Suprapubic skin (tissue), 4 donors: ENCODE results near the gene RELCH. TPM values are rescaled to one million over a fixed set of nuclear protein-coding genes. Genes with fewer than 3 reads are reported as not detected.
A peak's percentile ranks its signal among the peaks of the same experiment; 100 is the strongest.

ENCODE experiments used
- DNase-seq, 2 donors: peaks; one replicate each; pipeline ENCODE4 v3.0.0-alpha.2; 2019; ENCODE audit warnings: low spot score in 2 of 2
- H3K27ac ChIP-seq: fragments of 200-600 bp; sonication (generic); one replicate; pipeline ENCODE4 v1.5.1; 2019
- H3K27me3 ChIP-seq: fragments of 200-600 bp; sonication (generic); one replicate; pipeline ENCODE4 v1.5.1; 2019
- H3K36me3 ChIP-seq: fragments of 200-600 bp; sonication (generic); one replicate; pipeline ENCODE4 v1.5.1; 2019
- H3K4me1 ChIP-seq: fragments of 200-600 bp; sonication (generic); one replicate; pipeline ENCODE4 v1.5.1; 2019
- H3K4me3 ChIP-seq: fragments of 200-600 bp; sonication (generic); one replicate; pipeline ENCODE4 v1.5.1; 2019; ENCODE audit warnings: mild to moderate bottlenecking
- H3K9me3 ChIP-seq: fragments of 200-600 bp; sonication (generic); one replicate; pipeline ENCODE4 v1.5.1; 2019
- CTCF ChIP-seq, 2 donors: fragments of 200-600 bp in 1 of 2; fragments of 450-650 bp in 1 of 2; sonication (generic) in 1 of 2; IDR thresholded peaks; one replicate each; pipeline ENCODE4 v1.5.1; 2016 to 2019; ENCODE audit warnings: antibody characterized with exemption in 2 of 2, mild to moderate bottlenecking in 1 of 2, moderate library complexity in 1 of 2
- EP300 ChIP-seq: sonication (generic); formaldehyde crosslinking; IDR thresholded peaks from one replicate; pipeline ENCODE4 v1.6.1; 2017; ENCODE audit warnings: antibody characterized with exemption
- POLR2A ChIP-seq, 2 donors: fragments of 450-650 bp; IDR thresholded peaks; one replicate each; pipeline ENCODE4 v1.6.1; 2017; ENCODE audit warnings: antibody characterized with exemption in 2 of 2, mild to moderate bottlenecking in 2 of 2, moderate library complexity in 2 of 2
- POLR2AphosphoS5 ChIP-seq, 3 donors: sonication (generic); formaldehyde crosslinking; IDR thresholded peaks; one replicate each; pipeline ENCODE4 v1.6.1; 2017; ENCODE audit warnings: antibody characterized with exemption in 3 of 3
- WGBS: methylation state at CpG from one replicate; pipeline ENCODE4 v1.1.5; 2018; 5-methylcytosine and 5-hydroxymethylcytosine counted together
- total RNA-seq, 4 donors: library from RNA; depleted of rRNA; stranded (reverse); fragments of >200 nt; gene quantifications; one replicate each; pipeline ENCODE4 v1.1.0, GENCODE V29; 2016

The RELCH gene
- total RNA-seq, 4 donors from 2014 or later, result 54.2 to 108 (median 61.9) TPM

GRCh38 chr18:62321201-62321600 lies 134.1 kb downstream of the RELCH start:
- no peak overlapping the region for H3K4me3 ChIP-seq
- no peak for DNase-seq
- H3K27me3 ChIP-seq, result peaks cover 18% of the 10 kb centered on the region
- H3K9me3 ChIP-seq, result no peaks in the 10 kb centered on the region
- H3K27ac ChIP-seq, result no peak overlapping the region
- H3K36me3 ChIP-seq, result no peaks in the 10 kb centered on the region
- TF ChIP-seq POLR2A (IDR thresholded peaks at IDR 0.05) (no peak), CTCF (IDR thresholded peaks at IDR 0.05) (no peak), EP300 (no peak)
- 46% methylated on average over 3 of the region's 3 CpGs for WGBS
- H3K4me1 ChIP-seq, result peaks cover 21% of the 10 kb centered on the region

- Histone ChIP-seq H3K9me3 (no peaks in the 10 kb centered on the region), H3K4me1 (peaks cover 31% of the 10 kb centered on the region), H3K36me3 (no peaks in the 10 kb centered on the region), H3K27ac (no peak overlapping the region), H3K4me3 (no peak overlapping the region), H3K27me3 (peaks cover 35% of the 10 kb centered on the region)
- 26% methylated on average over 6 of the region's 6 CpGs for WGBS
- TF ChIP-seq POLR2A (IDR thresholded peaks at IDR 0.05) (no peak), POLR2AphosphoS5 (IDR thresholded peaks at IDR 0.05) (no peak), EP300 (no peak), CTCF (IDR thresholded peaks at IDR 0.05) (no peak)
- no peak for DNase-seq
Measured at GRCh38 chr18:62323483-62324180, 136.6 kb downstream of the RELCH start.

DNA sequence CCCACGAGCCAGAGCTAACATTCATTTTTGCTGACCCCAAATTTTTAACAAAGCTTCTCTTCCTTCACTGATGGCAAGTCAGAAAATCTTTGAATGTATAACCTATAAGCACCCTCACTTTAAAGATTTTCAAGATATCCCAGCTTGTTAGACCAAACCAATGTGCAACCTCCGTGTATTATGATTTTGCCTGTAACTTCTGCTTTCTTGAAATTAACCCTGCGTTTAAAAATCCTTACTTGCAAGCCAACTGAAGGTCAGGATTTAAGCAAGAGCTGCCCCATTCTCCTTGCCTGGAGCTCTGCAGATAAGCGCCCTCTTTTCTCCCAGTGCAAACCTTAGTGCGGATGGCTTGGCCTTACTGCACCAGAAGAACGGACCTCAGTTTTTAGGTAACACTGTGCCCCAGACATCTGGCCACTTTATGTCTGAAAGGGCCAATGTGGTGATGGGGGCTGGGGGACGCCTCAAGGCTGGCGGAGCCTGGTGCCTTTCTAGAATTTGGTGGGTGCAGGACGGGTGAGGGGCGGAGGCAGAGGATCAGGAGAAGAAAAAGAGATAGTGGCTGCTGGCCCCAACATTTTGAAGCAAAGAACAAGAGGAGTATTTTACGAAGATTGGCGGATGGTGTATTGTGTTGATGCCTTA lies 137.2 kb downstream of the RELCH start:
- Histone ChIP-seq H3K36me3 (no peaks in the 10 kb centered on the region), H3K27me3 (peaks cover 40% of the 10 kb centered on the region), H3K9me3 (no peaks in the 10 kb centered on the region), H3K27ac (no peak overlapping the region), H3K4me3 (peak overlapping the region; percentile 65), H3K4me1 (peaks cover 31% of the 10 kb centered on the region)
- no peak for TF ChIP-seq CTCF (IDR thresholded peaks at IDR 0.05)
- no peak for TF ChIP-seq EP300
- TF ChIP-seq POLR2A (IDR thresholded peaks at IDR 0.05), result no peak
- no peak for TF ChIP-seq POLR2AphosphoS5 (IDR thresholded peaks at IDR 0.05)
- 35% methylated on average over 12 of the region's 12 CpGs for WGBS
- DNase-seq, result no peak

DNA sequence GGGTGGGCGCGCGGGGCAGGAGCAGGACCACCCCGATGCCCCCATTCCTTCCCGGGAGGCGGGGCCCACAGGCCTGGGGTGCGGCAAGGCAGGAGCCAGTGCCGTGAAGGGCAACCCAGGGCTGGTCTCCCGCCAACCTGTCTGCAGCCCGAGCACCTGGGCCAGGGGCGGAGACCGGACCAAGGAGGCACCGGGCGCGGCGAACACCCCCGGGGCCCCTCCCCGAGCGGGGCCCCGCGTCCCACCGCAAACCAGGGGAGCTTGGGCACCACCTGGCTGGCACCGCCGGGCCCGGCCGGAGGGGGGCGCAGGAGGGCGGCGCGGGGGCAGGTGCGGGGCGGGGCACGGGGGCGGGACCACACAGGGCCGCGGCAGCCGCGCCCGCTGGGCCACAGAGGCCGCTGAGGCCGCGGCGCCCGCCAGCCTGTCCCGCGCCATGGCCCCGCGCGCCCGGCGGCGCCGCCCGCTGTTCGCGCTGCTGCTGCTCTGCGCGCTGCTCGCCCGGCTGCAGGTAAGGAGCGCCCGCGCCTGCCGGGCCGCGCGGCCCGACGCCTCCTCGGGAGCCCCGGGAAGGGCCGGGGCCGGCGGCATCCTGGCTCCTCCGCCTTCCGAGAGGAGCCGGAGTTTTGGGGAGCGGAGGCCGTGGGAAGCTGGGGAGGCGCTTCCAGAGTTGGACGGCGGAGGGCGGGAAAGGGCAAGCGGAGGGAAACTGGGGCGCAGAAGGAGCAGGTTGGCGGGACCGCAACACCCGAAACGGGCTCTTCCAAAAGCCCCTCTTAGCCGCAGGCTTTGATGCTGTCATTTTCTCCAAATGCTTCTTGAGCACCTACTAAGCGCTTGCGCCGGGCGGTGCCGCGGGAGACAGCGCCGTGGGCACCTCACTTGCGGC lies 138.1 kb downstream of the RELCH start, which contains the start of gene TNFRSF11A:
TNFRSF11A (plus strand) TSS at position 394 of the 889 bp plus-strand sequence; CDS start at position 437, 43 bp downstream.
- DNase-seq, result peak in 1 of 2 donors; percentile 64
- under 1% methylated on average over 49 of the region's 99 CpGs for WGBS
- Histone ChIP-seq H3K4me1 (peaks cover 31% of the 10 kb centered on the region), H3K27me3 (peaks cover 48% of the 10 kb centered on the region), H3K4me3 (peak within 1 kb of the TSS; percentile 65), H3K27ac (no peak within 1 kb of the TSS), H3K36me3 (no peaks in the 10 kb centered on the region), H3K9me3 (no peaks in the 10 kb centered on the region)
- TF ChIP-seq POLR2A (IDR thresholded peaks at IDR 0.05) (no peak), CTCF (IDR thresholded peaks at IDR 0.05) (peak in 1 of 2 donors; percentile 41), EP300 (no peak), POLR2AphosphoS5 (IDR thresholded peaks at IDR 0.05) (no peak)
